ENCODE results near the gene SAFB2.

- TF ChIP-seq CTCF (IDR thresholded peaks at IDR 0.05): no peak
- TF ChIP-seq EZH2 (IDR thresholded peaks at IDR 0.05; ENCODE audit: borderline replicate concordance, insufficient read depth, low read depth, low read length, poor library complexity, severe bottlenecking): no peak
These were observed 25.9 kb upstream of the SAFB2 start for GRCh38 chr19:5648464-5648863.

Measured in B cell (primary cell).